HUDEP-2 (cell line): ENCODE measurements around the gene RMND1.

Experiments
- DNase-seq, 76 experiments: peaks; one replicate each; lab custom pipeline; 2025; ENCODE audit not compliant: unreplicated experiment in 76 of 76; lab: John Stamatoyannopoulos, UW

RMND1 gene

DNA sequence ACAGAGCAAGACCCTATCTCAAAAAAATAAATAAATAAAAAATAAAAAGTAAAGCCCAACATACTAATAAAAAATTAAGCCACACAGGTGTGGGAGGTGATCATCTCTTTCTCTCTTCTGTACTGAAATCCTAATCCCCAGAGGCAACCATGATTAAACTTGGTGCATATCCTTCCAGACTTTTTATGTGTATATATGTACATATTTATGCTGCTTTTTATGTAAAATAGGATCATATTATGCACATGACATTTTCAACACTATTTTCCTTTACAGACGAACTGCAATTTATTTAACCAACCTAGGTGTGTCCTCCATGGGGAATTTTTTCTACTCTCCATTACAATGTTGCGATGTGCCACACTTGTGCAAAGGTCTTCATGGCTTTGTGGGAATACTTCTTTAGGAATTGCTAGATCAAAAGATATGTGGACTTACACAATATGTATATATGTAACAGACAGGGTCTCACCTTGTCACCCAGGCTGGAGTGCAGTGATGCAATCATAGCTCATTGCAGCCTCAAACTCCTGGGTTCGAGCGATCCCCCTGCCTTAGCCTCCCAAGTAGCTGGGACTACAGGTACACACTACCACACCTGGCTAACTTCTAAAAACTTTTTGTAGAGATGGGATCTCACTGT, 23.7 kb downstream of the RMND1 start:
- no peak for DNase-seq

- no peak for DNase-seq
Measured at GRCh38 chr6:151425561-151425960, 26.4 kb downstream of the RMND1 start.

DNA sequence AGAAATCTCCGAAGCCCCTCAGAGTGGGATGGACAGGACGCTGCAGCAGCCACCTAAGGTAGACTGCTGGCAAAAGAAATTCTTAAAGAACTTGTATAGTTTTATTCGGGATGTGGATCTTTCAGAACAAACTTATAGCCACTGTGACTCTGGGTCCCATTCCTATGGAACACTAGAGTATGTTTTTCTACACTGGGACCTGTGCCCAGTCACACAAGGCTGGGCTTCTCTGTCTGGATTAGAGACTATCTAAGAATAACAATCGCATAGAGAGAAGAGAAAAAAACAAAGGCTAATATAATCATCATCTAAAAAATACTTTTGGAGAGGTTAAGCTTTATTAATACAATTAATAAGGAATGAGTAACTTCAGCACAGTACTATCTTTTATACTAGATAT, 28.9 kb downstream of the RMND1 start:
- no peak for DNase-seq

GRCh38 chr6:151417477-151417876, 34.4 kb downstream of the RMND1 start:
- DNase-seq, result no peak

GRCh38 chr6:151414641-151415260, 37.2 kb downstream of the RMND1 start:
- no peak for DNase-seq

DNA sequence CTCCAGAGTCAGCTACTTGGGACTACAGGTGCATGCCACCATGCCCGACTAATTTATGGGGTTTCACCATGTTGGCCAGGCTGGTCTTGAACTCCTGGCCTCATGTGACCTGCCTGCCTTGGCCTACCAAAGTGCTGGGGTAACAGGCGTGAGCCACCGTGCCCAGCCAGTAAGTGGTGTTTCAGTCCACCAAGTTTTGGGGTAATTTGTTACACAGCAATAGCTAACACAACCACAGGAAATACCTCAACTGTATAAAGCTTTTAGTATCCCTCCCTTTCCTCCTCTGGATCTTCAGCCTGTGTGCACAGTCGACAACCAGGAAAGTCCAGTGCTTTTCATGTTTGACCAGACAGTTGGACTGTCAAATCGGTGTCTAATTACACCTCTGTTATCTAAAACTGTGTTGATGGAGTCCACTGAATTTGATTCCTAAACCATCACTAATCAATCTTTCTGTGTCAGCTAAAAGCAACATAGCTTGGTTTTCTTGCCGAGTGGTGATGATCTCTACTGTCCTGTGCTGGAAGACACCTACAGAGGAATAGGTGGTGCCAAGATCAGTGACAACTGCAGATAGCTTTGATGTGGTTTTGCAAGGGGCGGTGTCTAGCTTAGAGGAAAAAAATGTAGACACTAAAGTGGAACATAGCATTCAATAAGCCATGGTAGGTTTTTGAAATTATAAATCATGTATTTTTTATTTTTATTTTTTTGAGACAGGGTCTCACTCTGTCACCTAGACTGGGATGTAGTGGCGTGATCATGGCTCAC, 38.4 kb downstream of the RMND1 start:
- no peak for DNase-seq

DNA sequence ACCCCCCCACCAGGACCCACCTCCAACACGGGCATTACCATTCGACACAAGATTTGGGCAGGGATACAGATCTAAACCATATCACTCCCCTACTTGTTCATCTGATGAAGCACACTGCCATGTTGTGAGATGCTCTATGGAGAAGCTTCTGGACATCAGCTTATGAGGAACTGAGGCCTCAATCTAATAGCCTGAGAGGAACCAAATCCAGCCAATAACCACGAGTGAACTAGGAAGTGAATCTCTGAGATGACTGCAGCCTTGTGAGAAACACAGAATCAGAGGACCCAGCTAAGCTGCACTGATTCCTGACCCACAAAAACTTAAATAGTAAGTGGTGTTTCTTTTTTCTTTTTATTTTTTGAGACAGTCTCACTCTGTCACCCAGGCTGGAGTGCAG, 39.0 kb downstream of the RMND1 start:
- DNase-seq, result no peak

- DNase-seq, result no peak
Measured at GRCh38 chr6:151409679-151410078, 42.2 kb downstream of the RMND1 start.

- no peak for DNase-seq
Measured at GRCh38 chr6:151409260-151409659, 42.7 kb downstream of the RMND1 start.

DNA sequence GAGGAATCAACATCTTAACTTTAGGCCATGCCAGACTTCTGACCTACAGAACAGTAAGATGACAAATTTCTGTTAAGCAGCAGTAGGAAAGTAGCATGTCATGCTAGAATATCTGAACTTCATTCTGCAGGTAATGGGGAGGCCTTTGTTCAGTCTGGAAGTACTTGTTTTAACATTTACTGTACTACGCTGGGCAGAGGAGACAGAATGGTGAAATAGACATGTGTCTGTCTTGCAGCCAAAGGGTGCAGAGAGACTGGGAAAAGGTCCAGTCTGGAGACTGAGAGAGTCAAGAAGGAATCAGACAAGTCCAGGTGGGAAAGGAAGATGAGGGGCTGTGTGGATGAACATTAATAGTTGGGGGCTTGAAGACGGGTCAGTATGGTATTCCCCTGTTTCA, 43.1 kb downstream of the RMND1 start:
- DNase-seq, result no peak

DNA sequence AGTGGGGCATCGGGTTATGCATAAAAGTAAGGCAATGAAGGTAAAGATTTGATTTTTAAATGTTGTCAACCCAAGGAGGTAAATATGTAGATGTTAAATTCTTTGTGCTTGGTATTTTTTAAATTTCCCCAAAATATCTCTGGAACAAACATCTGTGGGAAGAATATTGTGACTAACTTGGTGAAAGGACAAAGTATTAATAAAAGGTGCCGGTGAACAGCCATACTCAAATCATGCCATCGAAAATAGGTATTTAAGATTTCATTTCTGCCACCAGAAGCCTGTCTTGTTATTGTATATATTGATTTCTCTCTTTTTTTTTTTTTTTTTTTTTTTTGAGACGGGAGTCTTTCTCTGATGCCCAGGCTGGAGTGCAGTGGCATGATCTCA, 48.0 kb downstream of the RMND1 start:
- DNase-seq, result no peak

GRCh38 chr6:151402228-151402627, 49.7 kb downstream of the RMND1 start:
- no peak for DNase-seq

GRCh38 chr6:151400473-151400872, 51.5 kb downstream of the RMND1 start:
- DNase-seq, result no peak

- no peak for DNase-seq
Measured at GRCh38 chr6:151399679-151400078, 52.2 kb downstream of the RMND1 start.

GRCh38 chr6:151393410-151393809, 58.5 kb downstream of the RMND1 start:
- DNase-seq, result peak in 1 of 76 experiments; percentile 11

DNA sequence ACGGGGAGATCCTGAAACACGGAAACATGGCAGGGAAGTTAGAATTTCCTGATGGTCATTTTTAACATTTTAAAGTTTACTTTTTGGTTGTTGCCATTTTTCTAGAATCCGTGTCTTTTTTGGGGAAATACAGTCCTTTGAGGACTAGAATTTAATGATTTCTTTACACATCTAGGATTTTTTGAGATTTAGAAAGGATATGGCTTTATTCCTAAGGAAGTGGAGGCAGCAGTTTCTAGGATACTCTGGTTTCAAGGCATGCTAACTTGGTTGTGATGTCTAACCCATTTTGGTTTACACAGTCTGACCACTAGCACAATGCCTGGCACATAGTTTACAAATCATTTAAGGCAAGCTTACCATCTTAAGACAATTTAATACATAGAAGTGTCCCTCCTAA, 59.5 kb downstream of the RMND1 start:
- DNase-seq, result no peak

GRCh38 chr6:151391471-151392413, 60.2 kb downstream of the RMND1 start, which contains the start of gene ZBTB2:
TSS of gene ZBTB2 (minus strand) at chr6:151391559. CDS start at chr6:151373637, 17,922 bp downstream.
- DNase-seq, result peak in 69 of 76 experiments; percentile 18 to 83 (median 54)

GRCh38 chr6:151390851-151391470, 61.0 kb downstream of the RMND1 start:
- DNase-seq, result peak in 58 of 76 experiments; percentile 23 to 83 (median 63)

GRCh38 chr6:151390276-151390850, 61.6 kb downstream of the RMND1 start:
- DNase-seq, result peak in 75 of 76 experiments; percentile 76 to 100 (median 98)
